Liver (tissue), 9 donors: ENCODE results near the gene HSPE1. TPM values are rescaled to one million over a fixed set of nuclear protein-coding genes. Genes with fewer than 3 reads are reported as not detected.

Source experiments
- DNase-seq: peaks from one replicate; pipeline ENCODE4 v3.0.0-alpha.2; 2017; ENCODE audit warnings: low spot score
- H3K27ac ChIP-seq, 2 donors: one replicate each; pipeline ENCODE4 v1.7.0; 2013; ENCODE audit warnings: inconsistent platforms in 2 of 2, low read length in 2 of 2, control low read depth in 1 of 2, low read depth in 1 of 2, mild to moderate bottlenecking in 1 of 2
- H3K27me3 ChIP-seq, 4 donors: one replicate each; pipeline versions ENCODE4 v1.6.1 to v1.7.0; 2013; ENCODE audit warnings: low read length in 3 of 4, inconsistent platforms in 1 of 4, mild to moderate bottlenecking in 1 of 4, moderate library complexity in 1 of 4; ENCODE audit not compliant: control insufficient read depth in 4 of 4, insufficient read depth in 4 of 4
- H3K36me3 ChIP-seq, 4 donors: one replicate each; pipeline versions ENCODE4 v1.6.1 to v1.7.0; 2013; ENCODE audit warnings: low read length in 3 of 4, mild to moderate bottlenecking in 3 of 4, low read depth in 1 of 4, moderate library complexity in 1 of 4; ENCODE audit not compliant: control insufficient read depth in 4 of 4, insufficient read depth in 3 of 4
- H3K4me1 ChIP-seq, 4 donors: one replicate each; pipeline versions ENCODE4 v1.6.1 to v1.7.0; 2013; ENCODE audit warnings: low read length in 3 of 4, mild to moderate bottlenecking in 3 of 4, moderate library complexity in 1 of 4; ENCODE audit not compliant: control insufficient read depth in 4 of 4, insufficient read depth in 4 of 4
- H3K4me3 ChIP-seq, 3 donors: one replicate each; pipeline versions ENCODE4 v1.6.1 to v1.7.0; 2013; ENCODE audit warnings: low read length in 3 of 3, control low read depth in 1 of 3, low read depth in 1 of 3, mild to moderate bottlenecking in 1 of 3
- H3K9ac ChIP-seq, 2 donors: one replicate each; pipeline ENCODE4 v1.7.0; 2013; ENCODE audit warnings: low read length in 2 of 2, mild to moderate bottlenecking in 2 of 2, moderate library complexity in 2 of 2, control low read depth in 1 of 2, low read depth in 1 of 2
- H3K9me3 ChIP-seq, 4 donors: one replicate each; pipeline versions ENCODE4 v1.6.1 to v1.7.0; 2013; ENCODE audit warnings: low read length in 3 of 4; ENCODE audit not compliant: control insufficient read depth in 4 of 4
- EGR1 ChIP-seq, 2 donors: IDR thresholded peaks; 2 replicates each; pipeline ENCODE4 v1.6.1; 2016 to 2018; ENCODE audit warnings: antibody characterized with exemption in 2 of 2, low read depth in 2 of 2
- FOXA1 ChIP-seq: IDR thresholded peaks from 2 replicates; pipeline ENCODE4 v1.6.1; 2016; ENCODE audit warnings: antibody characterized with exemption
- FOXA2 ChIP-seq: IDR thresholded peaks from 2 replicates; pipeline ENCODE4 v1.6.1; 2016; ENCODE audit warnings: antibody characterized with exemption
- GABPA ChIP-seq, 2 donors: IDR thresholded peaks in 1 of 2; conservative IDR thresholded peaks in 1 of 2; 2 replicates each; pipeline ENCODE4 v1.6.1; 2016; ENCODE audit warnings: antibody characterized with exemption in 2 of 2, mild to moderate bottlenecking in 1 of 2, moderate library complexity in 1 of 2
- HNF4A ChIP-seq, 2 donors: conservative IDR thresholded peaks; 2 replicates each; pipeline ENCODE4 v1.6.1; 2016; ENCODE audit warnings: antibody characterized with exemption in 2 of 2, mild to moderate bottlenecking in 2 of 2
- HNF4G ChIP-seq: IDR thresholded peaks from 2 replicates; pipeline ENCODE4 v1.6.1; 2016; ENCODE audit warnings: antibody characterized with exemption
- JUND ChIP-seq, 2 donors: IDR thresholded peaks; 2 replicates each; pipeline ENCODE4 v1.6.1; 2016; ENCODE audit warnings: antibody characterized with exemption in 2 of 2
- NR2F2 ChIP-seq: IDR thresholded peaks from 2 replicates; pipeline ENCODE4 v1.6.1; 2016; ENCODE audit warnings: antibody characterized with exemption
- RAD21 ChIP-seq, 2 donors: IDR thresholded peaks; 2 replicates each; pipeline ENCODE4 v1.6.1; 2016; ENCODE audit warnings: antibody characterized with exemption in 2 of 2, mild to moderate bottlenecking in 2 of 2
- RXRA ChIP-seq, 2 donors: IDR thresholded peaks; 2 replicates each; pipeline ENCODE4 v1.6.1; 2017 to 2018; ENCODE audit warnings: antibody characterized with exemption in 2 of 2, mild to moderate bottlenecking in 1 of 2
- SP1 ChIP-seq: IDR thresholded peaks from 2 replicates; pipeline ENCODE4 v1.6.1; 2018; ENCODE audit warnings: antibody characterized with exemption, mild to moderate bottlenecking
- TAF1 ChIP-seq: conservative IDR thresholded peaks from 2 replicates; pipeline ENCODE4 v1.6.1; 2016; ENCODE audit warnings: antibody characterized with exemption, mild to moderate bottlenecking
- YY1 ChIP-seq: IDR thresholded peaks from 2 replicates; pipeline ENCODE4 v1.6.1; 2016; ENCODE audit warnings: antibody characterized with exemption, mild to moderate bottlenecking
- WGBS: extraction: QIAGEN DNeasy Blood & Tissue Kit; methylation state at CpG from one replicate; pipeline ENCODE4 v1.1.7; 2013; 5-methylcytosine and 5-hydroxymethylcytosine counted together
- polyA plus RNA-seq, 2 donors: library from polyadenylated mRNA; stranded (reverse) in 1 of 2; unstranded in 1 of 2; fragments of 200-250 nt in 1 of 2; fragments of >200 nt in 1 of 2; fragmentation: Nextera tagmentation in 1 of 2; extraction: Ambion mirVana in 1 of 2; gene quantifications; one replicate each; pipeline versions ENCODE4 v1.2.1 to v1.2.3, GENCODE V29; 2013 to 2015
- total RNA-seq, 2 donors: library from RNA; depleted of rRNA; stranded (reverse); fragments of >200 nt; gene quantifications; one replicate each; pipeline ENCODE4 v1.2.3, GENCODE V29; 2014
- TF ChIP-seq, protein P1 (sequence below): IDR thresholded peaks from 2 replicates; pipeline ENCODE4 v1.6.1; 2016; ENCODE audit warnings: antibody characterized with exemption
- TF ChIP-seq, protein P2 (sequence below): IDR thresholded peaks from 2 replicates; pipeline ENCODE4 v1.6.1; 2016; ENCODE audit warnings: antibody characterized with exemption
- TF ChIP-seq, protein P3 (sequence below): IDR thresholded peaks from 2 replicates; pipeline ENCODE4 v1.6.1; 2016; ENCODE audit warnings: antibody characterized with exemption
- TF ChIP-seq, protein P4 (sequence below): fragments of 150-350 bp; IDR thresholded peaks from 2 replicates; pipeline ENCODE4 v1.5.1; 2017; ENCODE audit warnings: improper control_type of control experiment, low read depth, low read length; ENCODE audit not compliant: missing input control
- TF ChIP-seq, protein P5 (sequence below): IDR thresholded peaks from 2 replicates; pipeline ENCODE4 v1.6.1; 2016; ENCODE audit warnings: antibody characterized with exemption, mild to moderate bottlenecking
- donor health status: healthy.
- donor health status: healthy.
- donor health status: healthy.
- donor health status: healthy.
- donor health status: healthy.

HSPE1 gene
- total and polyA plus RNA-seq, 4 donors, result 88.2 to 347 (median 190) TPM

DNA sequence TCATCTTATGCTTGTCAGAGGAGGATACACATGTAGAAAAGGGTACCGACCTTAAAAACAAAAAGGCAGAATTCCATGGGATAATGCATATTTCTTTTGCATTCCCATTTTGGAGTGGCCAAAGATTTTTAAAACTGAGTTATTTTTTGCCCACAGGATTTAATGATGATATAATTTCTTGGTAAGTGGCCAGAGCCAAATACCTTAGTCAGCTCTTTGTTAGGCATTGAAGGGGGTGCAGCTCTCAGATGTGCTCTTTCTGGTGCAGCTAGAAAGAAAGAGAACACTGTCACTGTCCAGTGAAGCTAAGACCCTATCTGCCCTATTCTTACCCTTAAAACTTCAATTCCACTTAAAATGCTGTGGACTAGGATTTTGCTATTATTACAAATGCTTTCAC lies 36.0 kb upstream of the HSPE1 start:
- no peaks in the 10 kb centered on the region for H3K9me3 ChIP-seq
- no peaks in the 10 kb centered on the region for H3K4me1 ChIP-seq
- 87% methylated on average over 1 of the region's 1 CpG for WGBS
- TF ChIP-seq FOXA2 (no peak), SP1 (no peak), JUND (IDR thresholded peaks at IDR 0.05) (no peak), RXRA (IDR thresholded peaks at IDR 0.05) (no peak), FOXA1 (no peak), GABPA (IDR thresholded peaks at IDR 0.05 in 1 of 2, conservative IDR thresholded peaks at IDR 0.05 in 1 of 2) (no peak)
- TF ChIP-seq, protein P1, sequence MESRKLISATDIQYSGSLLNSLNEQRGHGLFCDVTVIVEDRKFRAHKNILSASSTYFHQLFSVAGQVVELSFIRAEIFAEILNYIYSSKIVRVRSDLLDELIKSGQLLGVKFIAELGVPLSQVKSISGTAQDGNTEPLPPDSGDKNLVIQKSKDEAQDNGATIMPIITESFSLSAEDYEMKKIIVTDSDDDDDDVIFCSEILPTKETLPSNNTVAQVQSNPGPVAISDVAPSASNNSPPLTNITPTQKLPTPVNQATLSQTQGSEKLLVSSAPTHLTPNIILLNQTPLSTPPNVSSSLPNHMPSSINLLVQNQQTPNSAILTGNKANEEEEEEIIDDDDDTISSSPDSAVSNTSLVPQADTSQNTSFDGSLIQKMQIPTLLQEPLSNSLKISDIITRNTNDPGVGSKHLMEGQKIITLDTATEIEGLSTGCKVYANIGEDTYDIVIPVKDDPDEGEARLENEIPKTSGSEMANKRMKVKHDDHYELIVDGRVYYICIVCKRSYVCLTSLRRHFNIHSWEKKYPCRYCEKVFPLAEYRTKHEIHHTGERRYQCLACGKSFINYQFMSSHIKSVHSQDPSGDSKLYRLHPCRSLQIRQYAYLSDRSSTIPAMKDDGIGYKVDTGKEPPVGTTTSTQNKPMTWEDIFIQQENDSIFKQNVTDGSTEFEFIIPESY, result no peak
- TF ChIP-seq, protein P2, sequence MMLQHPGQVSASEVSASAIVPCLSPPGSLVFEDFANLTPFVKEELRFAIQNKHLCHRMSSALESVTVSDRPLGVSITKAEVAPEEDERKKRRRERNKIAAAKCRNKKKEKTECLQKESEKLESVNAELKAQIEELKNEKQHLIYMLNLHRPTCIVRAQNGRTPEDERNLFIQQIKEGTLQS, result no peak
- no peak overlapping the region for H3K4me3 ChIP-seq
- H3K27ac ChIP-seq, result no peak overlapping the region
- H3K27me3 ChIP-seq, result no peaks in the 10 kb centered on the region
- H3K9ac ChIP-seq, result no peak overlapping the region
- peaks cover 5 to 50% (median 44%) of the 10 kb centered on the region in 4 donors for H3K36me3 ChIP-seq
- no peak for DNase-seq

DNA sequence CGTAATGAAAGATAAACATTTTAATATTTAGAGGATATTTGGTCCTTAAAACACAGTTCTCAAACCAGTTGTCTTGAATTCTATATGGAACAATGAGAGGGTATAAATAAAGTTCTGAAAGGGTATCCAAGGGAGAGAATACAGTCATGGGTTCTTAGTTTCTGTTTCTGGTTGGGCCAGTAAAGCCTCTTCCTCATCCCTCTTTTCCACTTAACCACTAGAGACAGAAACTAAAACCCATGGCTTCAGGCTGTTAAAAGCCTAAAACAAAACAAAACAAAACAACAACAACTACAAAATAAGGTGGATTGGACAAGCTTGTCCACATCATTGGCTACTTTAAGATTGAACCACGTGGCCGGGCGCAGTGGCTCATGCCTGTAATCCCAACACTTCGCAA lies 28.0 kb upstream of the HSPE1 start:
- WGBS, result 98% methylated on average over 5 of the region's 5 CpGs
- H3K36me3 ChIP-seq, result peaks cover 11 to 68% (median 42%) of the 10 kb centered on the region in 4 donors
- H3K27me3 ChIP-seq, result no peaks in the 10 kb centered on the region
- no peaks in the 10 kb centered on the region for H3K4me1 ChIP-seq
- no peak overlapping the region for H3K27ac ChIP-seq
- DNase-seq, result no peak
- H3K4me3 ChIP-seq, result no peak overlapping the region
- H3K9me3 ChIP-seq, result no peaks in the 10 kb centered on the region
- TF ChIP-seq HNF4A (conservative IDR thresholded peaks at IDR 0.05) (no peak), EGR1 (IDR thresholded peaks at IDR 0.05; ENCODE audit: low read depth in 2 of 2) (no peak), HNF4G (no peak), YY1 (no peak), RAD21 (IDR thresholded peaks at IDR 0.05) (no peak), NR2F2 (no peak), RXRA (IDR thresholded peaks at IDR 0.05) (no peak), GABPA (IDR thresholded peaks at IDR 0.05 in 1 of 2, conservative IDR thresholded peaks at IDR 0.05 in 1 of 2) (no peak), SP1 (no peak), TAF1 (no peak), JUND (IDR thresholded peaks at IDR 0.05) (no peak), FOXA1 (no peak), FOXA2 (no peak)
- TF ChIP-seq, protein P2, result no peak
- TF ChIP-seq, protein P3, sequence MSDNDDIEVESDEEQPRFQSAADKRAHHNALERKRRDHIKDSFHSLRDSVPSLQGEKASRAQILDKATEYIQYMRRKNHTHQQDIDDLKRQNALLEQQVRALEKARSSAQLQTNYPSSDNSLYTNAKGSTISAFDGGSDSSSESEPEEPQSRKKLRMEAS, result no peak
- TF ChIP-seq, protein P4, sequence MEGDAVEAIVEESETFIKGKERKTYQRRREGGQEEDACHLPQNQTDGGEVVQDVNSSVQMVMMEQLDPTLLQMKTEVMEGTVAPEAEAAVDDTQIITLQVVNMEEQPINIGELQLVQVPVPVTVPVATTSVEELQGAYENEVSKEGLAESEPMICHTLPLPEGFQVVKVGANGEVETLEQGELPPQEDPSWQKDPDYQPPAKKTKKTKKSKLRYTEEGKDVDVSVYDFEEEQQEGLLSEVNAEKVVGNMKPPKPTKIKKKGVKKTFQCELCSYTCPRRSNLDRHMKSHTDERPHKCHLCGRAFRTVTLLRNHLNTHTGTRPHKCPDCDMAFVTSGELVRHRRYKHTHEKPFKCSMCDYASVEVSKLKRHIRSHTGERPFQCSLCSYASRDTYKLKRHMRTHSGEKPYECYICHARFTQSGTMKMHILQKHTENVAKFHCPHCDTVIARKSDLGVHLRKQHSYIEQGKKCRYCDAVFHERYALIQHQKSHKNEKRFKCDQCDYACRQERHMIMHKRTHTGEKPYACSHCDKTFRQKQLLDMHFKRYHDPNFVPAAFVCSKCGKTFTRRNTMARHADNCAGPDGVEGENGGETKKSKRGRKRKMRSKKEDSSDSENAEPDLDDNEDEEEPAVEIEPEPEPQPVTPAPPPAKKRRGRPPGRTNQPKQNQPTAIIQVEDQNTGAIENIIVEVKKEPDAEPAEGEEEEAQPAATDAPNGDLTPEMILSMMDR, result no peak
- TF ChIP-seq, protein P1, result no peak
- TF ChIP-seq, protein P5, sequence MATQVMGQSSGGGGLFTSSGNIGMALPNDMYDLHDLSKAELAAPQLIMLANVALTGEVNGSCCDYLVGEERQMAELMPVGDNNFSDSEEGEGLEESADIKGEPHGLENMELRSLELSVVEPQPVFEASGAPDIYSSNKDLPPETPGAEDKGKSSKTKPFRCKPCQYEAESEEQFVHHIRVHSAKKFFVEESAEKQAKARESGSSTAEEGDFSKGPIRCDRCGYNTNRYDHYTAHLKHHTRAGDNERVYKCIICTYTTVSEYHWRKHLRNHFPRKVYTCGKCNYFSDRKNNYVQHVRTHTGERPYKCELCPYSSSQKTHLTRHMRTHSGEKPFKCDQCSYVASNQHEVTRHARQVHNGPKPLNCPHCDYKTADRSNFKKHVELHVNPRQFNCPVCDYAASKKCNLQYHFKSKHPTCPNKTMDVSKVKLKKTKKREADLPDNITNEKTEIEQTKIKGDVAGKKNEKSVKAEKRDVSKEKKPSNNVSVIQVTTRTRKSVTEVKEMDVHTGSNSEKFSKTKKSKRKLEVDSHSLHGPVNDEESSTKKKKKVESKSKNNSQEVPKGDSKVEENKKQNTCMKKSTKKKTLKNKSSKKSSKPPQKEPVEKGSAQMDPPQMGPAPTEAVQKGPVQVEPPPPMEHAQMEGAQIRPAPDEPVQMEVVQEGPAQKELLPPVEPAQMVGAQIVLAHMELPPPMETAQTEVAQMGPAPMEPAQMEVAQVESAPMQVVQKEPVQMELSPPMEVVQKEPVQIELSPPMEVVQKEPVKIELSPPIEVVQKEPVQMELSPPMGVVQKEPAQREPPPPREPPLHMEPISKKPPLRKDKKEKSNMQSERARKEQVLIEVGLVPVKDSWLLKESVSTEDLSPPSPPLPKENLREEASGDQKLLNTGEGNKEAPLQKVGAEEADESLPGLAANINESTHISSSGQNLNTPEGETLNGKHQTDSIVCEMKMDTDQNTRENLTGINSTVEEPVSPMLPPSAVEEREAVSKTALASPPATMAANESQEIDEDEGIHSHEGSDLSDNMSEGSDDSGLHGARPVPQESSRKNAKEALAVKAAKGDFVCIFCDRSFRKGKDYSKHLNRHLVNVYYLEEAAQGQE, result no peak
- H3K9ac ChIP-seq, result no peak overlapping the region
